DMS53 treated with DMSO at 0.1 percent for 48 hours (cell line): ENCODE results near the gene CETP.
"Not testable (repeated sequence)": the region's sequence is repeated elsewhere in the genome, so short reads cannot be mapped to it uniquely, and the experiment has no call there.

Source experiments
- DNase-seq: peaks from one replicate; lab custom pipeline; 2025; ENCODE audit not compliant: unreplicated experiment; lab: John Stamatoyannopoulos, UW

CETP gene

DNA sequence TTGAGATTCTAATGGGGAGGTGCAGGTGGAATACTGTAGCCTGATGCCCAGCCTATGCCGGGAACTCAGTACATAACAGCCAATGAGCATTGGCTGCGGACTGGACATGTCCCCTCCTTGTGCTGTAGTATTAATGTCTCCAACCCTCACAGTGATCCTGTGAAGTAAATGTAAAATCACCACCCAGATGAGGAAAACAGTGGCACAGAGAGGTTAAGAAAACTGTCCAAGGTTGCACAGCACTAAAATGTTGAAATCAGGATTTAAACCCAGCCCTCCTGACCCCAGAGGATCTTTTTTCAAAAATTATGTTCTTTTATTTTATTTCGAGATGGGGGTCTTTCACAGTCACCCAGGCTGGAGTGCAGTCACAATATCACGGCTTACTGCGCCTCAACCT is 35.5 kb downstream of the CETP start:
- no peak for DNase-seq

GRCh38 chr16:56997931-56998330 is 36.2 kb downstream of the CETP start:
- DNase-seq: no peak

DNA sequence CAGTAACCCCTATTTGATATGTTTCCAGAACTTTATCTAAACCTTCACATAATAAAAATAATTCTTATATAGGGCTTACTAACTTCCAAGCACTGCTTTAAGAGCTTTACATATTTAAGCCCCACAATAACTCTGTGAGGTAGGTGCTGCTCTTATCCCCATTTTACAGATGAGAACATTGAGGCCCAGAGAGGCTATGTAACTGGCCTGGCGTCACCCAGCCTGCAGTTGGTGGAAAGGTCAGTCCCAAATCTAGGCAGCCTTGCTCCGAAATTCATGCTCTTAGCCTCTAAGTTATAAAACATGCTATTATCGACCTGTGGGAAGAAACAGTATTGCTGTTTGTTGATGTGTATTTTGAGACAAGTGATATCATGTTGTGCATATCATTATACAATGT is 36.6 kb downstream of the CETP start:
- DNase-seq: no peak

DNA sequence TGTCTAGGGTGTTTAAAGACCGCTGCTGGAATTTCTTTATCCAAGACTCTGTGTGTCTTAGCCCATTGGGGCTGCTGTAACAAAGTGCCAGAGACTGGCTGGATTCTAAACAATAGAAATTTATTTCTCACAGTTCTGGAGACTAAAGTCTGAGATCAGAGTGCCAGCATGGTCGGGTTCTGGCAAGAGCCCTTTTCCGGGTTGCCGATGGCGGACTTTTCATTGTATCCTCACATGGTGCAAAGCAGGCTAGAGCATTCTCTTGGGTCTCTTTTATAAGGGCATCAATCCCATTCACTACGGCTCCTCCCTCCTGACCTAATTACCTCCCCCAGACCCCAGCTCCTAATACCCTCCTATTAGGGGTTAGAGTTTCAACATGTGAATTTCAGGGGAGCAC is 37.1 kb downstream of the CETP start:
- no peak for DNase-seq

GRCh38 chr16:56999409-57000270 is 37.9 kb downstream of the CETP start:
- no peak for DNase-seq

GRCh38 chr16:57000271-57001025 is 38.7 kb downstream of the CETP start:
- no peak for DNase-seq

DNA sequence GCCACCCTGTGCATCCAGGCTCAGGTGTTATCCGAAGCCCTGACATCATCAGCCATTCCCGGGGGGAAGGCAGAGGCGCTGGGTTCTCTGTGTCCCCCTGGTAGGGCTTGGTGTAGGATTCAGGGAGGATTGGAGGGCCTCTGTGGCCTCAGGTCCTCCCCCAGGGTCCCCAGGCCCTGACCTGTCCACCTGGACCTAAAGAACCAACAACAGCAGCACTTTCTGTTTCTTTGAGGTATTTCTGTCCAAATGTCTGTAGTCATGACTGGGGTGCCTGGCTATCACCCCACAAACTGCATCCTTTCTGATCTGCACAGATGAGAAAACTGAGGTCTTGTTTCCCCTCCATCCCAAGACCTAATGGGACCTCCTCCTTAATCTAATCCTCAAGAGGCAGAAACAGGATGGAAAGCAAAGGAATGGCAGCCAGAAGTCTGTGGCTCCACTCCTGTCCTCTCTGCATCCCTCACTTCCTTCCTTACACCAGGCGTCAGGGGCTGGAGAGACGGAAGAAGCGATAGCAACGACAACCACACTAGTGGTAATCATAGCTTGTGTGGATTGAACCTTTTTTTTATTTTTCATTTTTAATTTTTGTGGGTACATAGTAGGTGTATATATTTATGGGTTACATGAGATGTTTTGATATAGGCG is 39.4 kb downstream of the CETP start:
- DNase-seq: no peak

DNA sequence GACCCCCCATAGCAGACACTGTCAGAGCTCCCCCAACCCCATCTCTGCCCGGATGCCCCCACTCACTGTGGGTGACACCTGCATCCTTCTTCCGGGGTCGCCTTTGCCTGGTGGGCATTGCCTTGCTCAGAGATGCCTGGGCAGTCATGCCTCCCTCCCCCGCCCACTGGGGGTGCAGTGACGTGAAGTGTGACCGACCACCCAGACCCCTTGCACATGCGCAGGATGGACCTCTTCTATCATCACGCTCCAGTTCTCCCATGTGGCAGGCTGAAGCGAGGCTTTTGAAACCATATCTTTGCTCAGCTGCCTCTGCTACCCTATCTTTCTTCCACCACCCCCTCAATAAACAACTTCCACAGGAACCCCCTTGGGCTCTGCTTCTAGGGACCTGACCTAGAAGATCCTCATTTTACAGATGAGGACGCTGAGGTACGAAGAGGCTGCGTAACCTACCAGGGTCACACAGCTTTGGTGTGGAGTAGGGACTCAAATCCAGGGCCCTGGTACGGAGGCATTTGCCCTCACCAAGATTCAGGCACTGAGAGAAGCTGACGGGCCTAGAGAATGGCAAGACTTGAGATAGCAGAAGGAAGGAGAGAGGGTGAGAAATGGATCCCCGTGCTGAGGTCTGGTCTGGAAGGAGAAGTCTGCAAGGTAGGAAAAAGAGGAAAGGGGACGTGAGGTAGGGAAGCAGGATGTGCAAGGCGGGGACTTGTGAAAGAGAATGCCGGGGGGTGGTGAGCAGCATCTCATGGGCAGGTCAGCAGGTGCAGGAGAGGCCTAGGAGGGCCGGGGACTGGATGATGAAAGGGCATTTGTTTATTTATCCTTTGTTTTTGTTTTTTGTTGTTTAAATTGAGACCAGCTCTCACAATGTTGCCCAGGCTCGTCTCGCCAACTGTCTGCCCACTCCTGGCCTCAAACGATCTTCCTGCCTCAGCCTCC is 42.0 kb downstream of the CETP start:
- no peak for DNase-seq

- DNase-seq: no peak
These were observed 42.9 kb downstream of the CETP start for GRCh38 chr16:57004387-57005250.

GRCh38 chr16:57005597-57005996 is 43.8 kb downstream of the CETP start:
- DNase-seq: not testable (repeated sequence)

GRCh38 chr16:57007050-57007449 is 45.3 kb downstream of the CETP start:
- no peak for DNase-seq

DNA sequence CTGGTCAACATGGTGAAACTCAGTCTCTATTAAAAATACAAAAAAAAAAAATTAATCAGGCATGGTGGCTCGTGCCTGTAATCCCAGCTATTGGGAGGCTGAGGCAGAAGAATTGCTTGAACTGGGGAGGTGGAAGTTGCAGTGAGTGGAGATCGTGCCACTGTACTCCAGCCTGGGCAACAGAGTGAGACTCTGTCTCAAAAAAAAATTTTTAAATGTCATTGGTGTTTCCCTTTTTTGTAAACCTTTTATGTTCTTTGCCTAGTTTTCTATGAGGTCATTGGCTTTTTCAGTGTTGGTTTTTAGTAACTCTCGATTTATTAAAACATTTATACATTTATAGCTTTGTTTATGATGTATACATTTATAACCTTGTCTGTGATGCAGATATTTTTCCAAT is 45.8 kb downstream of the CETP start:
- DNase-seq: no peak

- DNase-seq: no peak
These were observed 46.7 kb downstream of the CETP start for GRCh38 chr16:57008440-57008839.

DNA sequence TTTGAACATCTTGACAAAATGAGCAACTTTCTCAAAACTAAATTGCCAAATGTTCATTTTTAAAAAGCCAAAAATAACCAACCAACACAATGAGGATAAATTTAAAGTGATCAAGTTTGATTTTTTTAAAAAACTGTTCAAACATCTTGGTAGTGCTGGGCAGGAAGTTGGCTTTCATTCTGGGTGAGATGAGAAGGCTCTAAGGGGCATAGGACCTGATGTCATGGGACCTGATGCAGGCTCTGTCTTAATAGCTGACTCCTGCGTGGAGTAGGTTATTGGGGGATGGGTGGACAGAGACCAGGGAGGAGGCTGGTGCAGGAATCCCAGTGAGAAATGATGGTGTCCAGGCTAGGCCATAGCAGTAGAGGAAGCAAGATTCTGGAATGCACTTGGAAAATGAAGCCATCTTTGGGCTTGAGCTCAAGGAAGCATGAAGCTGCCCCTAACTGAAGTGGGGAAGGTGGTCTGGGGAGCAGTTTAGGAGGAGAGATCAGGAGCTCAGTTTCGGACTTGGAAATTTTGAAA is 48.0 kb downstream of the CETP start:
- DNase-seq: no peak

DNA sequence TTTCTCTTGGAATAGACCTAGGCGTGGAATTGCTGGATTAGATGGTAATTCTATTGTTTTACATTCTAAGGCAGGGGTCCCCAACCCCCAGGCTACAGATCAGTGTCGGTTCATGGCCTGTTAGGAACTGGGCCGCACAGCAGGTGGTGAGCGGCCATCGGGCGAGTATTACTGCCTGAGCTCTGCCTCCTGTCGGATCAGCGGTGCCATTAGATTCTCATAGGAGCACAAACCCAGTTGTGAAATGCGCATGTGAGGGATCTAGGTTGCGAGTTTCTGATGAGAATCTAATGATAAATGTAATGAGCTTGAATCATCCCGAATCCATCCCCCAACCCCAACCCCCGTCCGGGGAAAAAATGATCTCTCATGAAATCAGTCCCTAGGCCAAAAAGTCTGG is 50.6 kb downstream of the CETP start:
- no peak for DNase-seq

- no peak for DNase-seq
These were observed 51.5 kb downstream of the CETP start for GRCh38 chr16:57013229-57013628.

GRCh38 chr16:57013902-57014301 is 52.2 kb downstream of the CETP start:
- no peak for DNase-seq

- no peak for DNase-seq
These were observed 54.6 kb downstream of the CETP start for GRCh38 chr16:57016301-57016700.

- no peak for DNase-seq
These were observed 55.1 kb downstream of the CETP start for GRCh38 chr16:57016831-57017230.

GRCh38 chr16:57017251-57017650 is 55.5 kb downstream of the CETP start:
- DNase-seq: no peak
